Epithelial cell of proximal tubule (primary cell): Measurements from ENCODE around the gene GREB1L. TPM values are rescaled to one million over a fixed set of nuclear protein-coding genes. Genes with fewer than 3 reads are reported as not detected.

ENCODE experiments used
- DNase-seq: peaks from one replicate; pipeline ENCODE4 v3.0.0-alpha.2; 2011; ENCODE audit warnings: low read depth
- H3K4me3 ChIP-seq: 2 replicates; pipeline ENCODE4 v1.5.1; 2011; ENCODE audit warnings: low read depth, mild to moderate bottlenecking, low read length
- total RNA-seq: library from RNA; depleted of rRNA; stranded (reverse); fragments of >200 nt; gene quantifications from 2 replicates; pipeline ENCODE4 v1.2.3, GENCODE V29; 2015
- TF ChIP-seq, protein P1 (sequence below): conservative IDR thresholded peaks from 2 replicates; pipeline ENCODE4 v1.5.1; 2012; ENCODE audit warnings: low read depth, mild to moderate bottlenecking, low read length

Gene GREB1L
- total RNA-seq, 1 donor from 2014 or later: 6.2 TPM

GRCh38 chr18:21449367-21450290 is 207.6 kb downstream of the GREB1L start:
- TF ChIP-seq, protein P1, sequence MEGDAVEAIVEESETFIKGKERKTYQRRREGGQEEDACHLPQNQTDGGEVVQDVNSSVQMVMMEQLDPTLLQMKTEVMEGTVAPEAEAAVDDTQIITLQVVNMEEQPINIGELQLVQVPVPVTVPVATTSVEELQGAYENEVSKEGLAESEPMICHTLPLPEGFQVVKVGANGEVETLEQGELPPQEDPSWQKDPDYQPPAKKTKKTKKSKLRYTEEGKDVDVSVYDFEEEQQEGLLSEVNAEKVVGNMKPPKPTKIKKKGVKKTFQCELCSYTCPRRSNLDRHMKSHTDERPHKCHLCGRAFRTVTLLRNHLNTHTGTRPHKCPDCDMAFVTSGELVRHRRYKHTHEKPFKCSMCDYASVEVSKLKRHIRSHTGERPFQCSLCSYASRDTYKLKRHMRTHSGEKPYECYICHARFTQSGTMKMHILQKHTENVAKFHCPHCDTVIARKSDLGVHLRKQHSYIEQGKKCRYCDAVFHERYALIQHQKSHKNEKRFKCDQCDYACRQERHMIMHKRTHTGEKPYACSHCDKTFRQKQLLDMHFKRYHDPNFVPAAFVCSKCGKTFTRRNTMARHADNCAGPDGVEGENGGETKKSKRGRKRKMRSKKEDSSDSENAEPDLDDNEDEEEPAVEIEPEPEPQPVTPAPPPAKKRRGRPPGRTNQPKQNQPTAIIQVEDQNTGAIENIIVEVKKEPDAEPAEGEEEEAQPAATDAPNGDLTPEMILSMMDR: no peak
- no peak for DNase-seq
- no peak overlapping the region for H3K4me3 ChIP-seq

GRCh38 chr18:21450503-21450902 is 208.5 kb downstream of the GREB1L start:
- TF ChIP-seq, protein P1: no peak

GRCh38 chr18:21450913-21451312 is 208.9 kb downstream of the GREB1L start:
- TF ChIP-seq, protein P1: no peak
- H3K4me3 ChIP-seq: no peak overlapping the region
- DNase-seq: no peak

More at GRCh38 chr18:21450503-21450902, 208.5 kb downstream of the GREB1L start:
- DNase-seq: no peak
- no peak overlapping the region for H3K4me3 ChIP-seq

GRCh38 chr18:21451851-21452250 is 209.8 kb downstream of the GREB1L start:
- no peak for DNase-seq
- TF ChIP-seq, protein P1: no peak
- no peak overlapping the region for H3K4me3 ChIP-seq

GRCh38 chr18:21452276-21452780 is 210.3 kb downstream of the GREB1L start:
- H3K4me3 ChIP-seq: no peak overlapping the region
- DNase-seq: no peak

GRCh38 chr18:21452796-21453510 is 210.9 kb downstream of the GREB1L start:
- DNase-seq: no peak
- TF ChIP-seq, protein P1: no peak
- no peak overlapping the region for H3K4me3 ChIP-seq

More at GRCh38 chr18:21452276-21452780, 210.3 kb downstream of the GREB1L start:
- TF ChIP-seq, protein P1: no peak
